GM12872 (cell line): ENCODE results near the gene PDX1.

Experiments used
- CTCF ChIP-seq: IDR thresholded peaks from 3 replicates; pipeline ENCODE4 v1.5.1; 2011; ENCODE audit warnings: low read depth, mild to moderate bottlenecking, low read length, moderate library complexity; ENCODE audit not compliant: insufficient read depth

The PDX1 gene

GRCh38 chr13:27961227-27962085, 41.7 kb downstream of the PDX1 start:
- TF ChIP-seq CTCF: no peak

- no peak for TF ChIP-seq CTCF
These were observed 42.5 kb downstream of the PDX1 start for GRCh38 chr13:27962128-27962841.

GRCh38 chr13:27962982-27963381, 43.2 kb downstream of the PDX1 start:
- TF ChIP-seq CTCF: no peak

- TF ChIP-seq CTCF: no peak
These were observed 43.7 kb downstream of the PDX1 start for GRCh38 chr13:27963491-27963890.

- no peak for TF ChIP-seq CTCF
These were observed 45.0 kb downstream of the PDX1 start for GRCh38 chr13:27964741-27965323.

- TF ChIP-seq CTCF: no peak
These were observed 45.5 kb downstream of the PDX1 start for GRCh38 chr13:27965343-27965739.

- no peak for TF ChIP-seq CTCF
These were observed 46.2 kb downstream of the PDX1 start for GRCh38 chr13:27965740-27966640.
